ENCODE results near the gene NME7. TPM values are rescaled to one million over a fixed set of nuclear protein-coding genes. Genes with fewer than 3 reads are reported as not detected.
A peak's percentile ranks its signal among the peaks of the same experiment; 100 is the strongest.

NME7 gene
- total and polyA plus RNA-seq, 12 donors = 5.5 to 18.9 (median 10.5) TPM

- H3K36me3 ChIP-seq = peaks cover 0 to 59% (median 4%) of the 10 kb centered on the region in 9 donors
- DNase-seq (no peak), ATAC-seq (peak in 1 of 8 donors; percentile 6)
- intact Hi-C loops (cut with DNase I) = no loop called here
- WGBS, 2 donors = 76 to 85% methylated on average over 6 of the region's 6 CpGs
- no peaks in the 10 kb centered on the region for H3K9me3 ChIP-seq
- no peak overlapping the region for H3K4me3 ChIP-seq
- peak overlapping the region in 7 of 10 donors; percentile 3 to 51 (median 23) for H3K27ac ChIP-seq
- no peak for TF ChIP-seq CTCF (IDR thresholded peaks at IDR 0.05)
- H3K27me3 ChIP-seq = no peaks in the 10 kb centered on the region
- peaks cover 4 to 76% (median 25%) of the 10 kb centered on the region in 9 donors for H3K4me1 ChIP-seq
These were observed 246.3 kb downstream of the NME7 start for GRCh38 chr1:169121146-169121923.

DNA sequence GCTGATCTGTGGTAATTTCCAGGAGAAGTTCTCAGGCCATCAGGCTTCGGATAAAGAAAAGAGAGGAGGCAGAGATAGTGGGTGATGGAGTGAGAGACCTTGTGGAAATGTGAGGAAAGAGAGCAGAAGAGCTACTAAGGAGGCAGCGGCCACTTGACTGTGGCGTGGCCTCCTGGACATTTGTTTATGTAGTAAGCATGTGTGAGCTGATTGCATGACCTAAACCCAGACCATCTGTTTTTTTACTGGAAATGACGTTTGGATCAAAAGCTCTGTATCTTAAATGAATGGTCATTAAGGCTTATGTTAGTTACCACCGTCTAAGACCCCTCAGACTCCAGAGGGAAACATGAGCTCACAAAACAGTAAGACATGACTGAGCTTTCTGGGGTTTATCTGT, 247.5 kb downstream of the NME7 start:
- DNase-seq (no peak), ATAC-seq (no peak)
- 40 to 53% methylated on average over 5 of the region's 5 CpGs for WGBS, 2 donors
- Histone ChIP-seq H3K36me3 (peaks cover 0 to 52% (median 0%) of the 10 kb centered on the region in 9 donors), H3K4me1 (peaks cover 4 to 88% (median 38%) of the 10 kb centered on the region in 9 donors), H3K4me3 (no peak overlapping the region), H3K27me3 (no peaks in the 10 kb centered on the region), H3K9me3 (no peaks in the 10 kb centered on the region), H3K27ac (peak overlapping the region in 1 of 10 donors; percentile 27)
- TF ChIP-seq CTCF (IDR thresholded peaks at IDR 0.05) = no peak
- intact Hi-C loops (cut with DNase I) = no loop called here

DNA sequence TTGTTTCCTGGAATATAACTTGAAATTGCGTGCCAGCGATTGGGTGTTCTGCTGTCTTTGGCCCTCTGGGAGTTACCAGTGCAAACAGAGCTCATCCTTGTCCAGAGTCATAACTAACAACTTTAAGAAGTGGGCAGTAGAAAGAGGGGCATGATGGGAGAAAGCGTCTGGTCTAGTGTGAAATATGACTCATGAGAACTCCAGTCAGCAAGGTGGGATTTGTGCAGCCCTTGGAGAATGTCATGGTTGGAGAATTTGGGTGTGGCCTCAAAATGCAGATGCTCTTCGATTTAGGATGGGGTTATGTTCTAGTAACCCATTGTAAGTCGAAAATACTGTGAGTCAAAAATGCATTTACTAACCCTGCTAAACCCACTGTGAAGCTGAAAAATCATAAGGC, 248.2 kb downstream of the NME7 start:
- Histone ChIP-seq H3K4me1 (peaks cover 4 to 91% (median 37%) of the 10 kb centered on the region in 9 donors), H3K4me3 (no peak overlapping the region), H3K9me3 (no peaks in the 10 kb centered on the region), H3K27me3 (no peaks in the 10 kb centered on the region), H3K27ac (peak overlapping the region in 2 of 10 donors; percentile 26 to 32), H3K36me3 (peaks cover 0 to 52% (median 0%) of the 10 kb centered on the region in 9 donors)
- DNase-seq (no peak), ATAC-seq (no peak)
- intact Hi-C loops (cut with DNase I) = no loop called here
- no peak for TF ChIP-seq CTCF (IDR thresholded peaks at IDR 0.05)
- WGBS, 2 donors = 42 to 49% methylated on average over 5 of the region's 5 CpGs

GRCh38 chr1:169118227-169118626, 249.4 kb downstream of the NME7 start:
- TF ChIP-seq CTCF (IDR thresholded peaks at IDR 0.05) = no peak
- Histone ChIP-seq H3K4me3 (no peak overlapping the region), H3K4me1 (peaks cover 4 to 93% (median 41%) of the 10 kb centered on the region in 9 donors), H3K36me3 (peaks cover 0 to 61% (median 0%) of the 10 kb centered on the region in 9 donors), H3K27ac (peak overlapping the region in 6 of 10 donors; percentile 8 to 97 (median 48)), H3K9me3 (no peaks in the 10 kb centered on the region), H3K27me3 (no peaks in the 10 kb centered on the region)
- WGBS, 2 donors = 58 to 67% methylated on average over 4 of the region's 4 CpGs
- DNase-seq (no peak), ATAC-seq (no peak)
- intact Hi-C loops (cut with DNase I) = no loop called here
